ENCODE results near the gene PLA2R1. TPM values are rescaled to one million over a fixed set of nuclear protein-coding genes. Genes with fewer than 3 reads are reported as not detected.
A peak's percentile ranks its signal among the peaks of the same experiment; 100 is the strongest.

The PLA2R1 gene
- polyA plus RNA-seq, 2 of the 4 experiments (the other 2 are of a cell fraction) = 3.3 to 6.8 TPM

- WGBS (ENCODE audit: missing lambda C conversion rate) = 77% methylated on average over 2 of the region's 2 CpGs
- ATAC-seq (no peak), FAIRE-seq (no peak), DNase-seq (ENCODE audit: low read depth in 1 of 2, low spot score in 1 of 2) (no peak)
- Histone ChIP-seq H3K4me3 (no peak overlapping the region), H3K9me3 (no peaks in the 10 kb centered on the region), H3K4me2 (no peak overlapping the region), H3K4me1 (no peaks in the 10 kb centered on the region), H3K27ac (no peak overlapping the region)
- CTCF ChIA-PET = interaction anchor here (0.8 to 5.1 kb wide), 6 partner anchors 9 to 83 kb away, joined by 3 to 32 read pairs (median 4); no protein-coding TSS in a partner anchor
- TF ChIP-seq KDM1A (IDR thresholded peaks at IDR 0.05; ENCODE audit: low read depth) = no peak
- TF ChIP-seq ZNF302 (CRISPR knock-in tag; IDR thresholded peaks at IDR 0.05) = no peak
- TF ChIP-seq EHMT2 (IDR thresholded peaks at IDR 0.05; ENCODE audit: low read depth) = no peak
- no peak for TF ChIP-seq BHLHE40 (IDR thresholded peaks at IDR 0.05; ENCODE audit: low read depth, low read length)
- TF ChIP-seq RFX5 (IDR thresholded peaks at IDR 0.05) = no peak
- no peak for TF ChIP-seq MAFK (IDR thresholded peaks at IDR 0.05; ENCODE audit: partially characterized antibody)
- TF ChIP-seq FOXS1 (CRISPR knock-in tag; IDR thresholded peaks at IDR 0.05) = no peak
- TF ChIP-seq ZC3H11A (IDR thresholded peaks at IDR 0.05) = no peak
- TF ChIP-seq MYC (IDR thresholded peaks at IDR 0.05; ENCODE audit: borderline replicate concordance, low read length) = no peak
- no peak for TF ChIP-seq HMGXB4 (CRISPR knock-in tag; IDR thresholded peaks at IDR 0.05; ENCODE audit: borderline replicate concordance)
- no peak for TF ChIP-seq CTCF (IDR thresholded peaks at IDR 0.05)
- no peak for TF ChIP-seq RAD21 (conservative IDR thresholded peaks at IDR 0.05 in 1 of 2, IDR thresholded peaks at IDR 0.05 in 1 of 2)
- TF ChIP-seq EHF (CRISPR knock-in tag; IDR thresholded peaks at IDR 0.05) = no peak
- TF ChIP-seq ZSCAN20 (CRISPR knock-in tag; IDR thresholded peaks at IDR 0.05) = no peak
- TF ChIP-seq CHD4 (IDR thresholded peaks at IDR 0.05; ENCODE audit: borderline replicate concordance) = no peak
- no peak for TF ChIP-seq CEBPB (IDR thresholded peaks at IDR 0.05)
- TF ChIP-seq NR3C1 (IDR thresholded peaks at IDR 0.05) = no peak
- no peak for TF ChIP-seq JUNB (IDR thresholded peaks at IDR 0.05)
- POLR2A ChIA-PET = no interaction called here
Measured at GRCh38 chr2:159922563-159922962, 139.9 kb downstream of the PLA2R1 start.

GRCh38 chr2:159921752-159922404 lies 140.5 kb downstream of the PLA2R1 start:
- H3K4me1 ChIP-seq = no peaks in the 10 kb centered on the region
- CTCF ChIA-PET = interaction anchor here (0.7 to 5.1 kb wide), 12 partner anchors 10 to 725 kb away, joined by 3 to 32 read pairs (median 4); partner anchors contain the start of gene PLA2R1
- 23% methylated on average over 16 of the region's 17 CpGs for WGBS (ENCODE audit: missing lambda C conversion rate)
- POLR2A ChIA-PET = no interaction called here
- FAIRE-seq (no peak), DNase-seq (ENCODE audit: low read depth in 1 of 2, low spot score in 1 of 2) (peak; percentile 41 to 62), ATAC-seq (peak; percentile 95 to 99)
- H3K9me3 ChIP-seq = no peaks in the 10 kb centered on the region
- H3K4me3 ChIP-seq = no peak overlapping the region
- peak overlapping the region; percentile 61 for H3K4me2 ChIP-seq
- no peak overlapping the region for H3K27ac ChIP-seq
- TF ChIP-seq BCL3 (IDR thresholded peaks at IDR 0.05) (no peak), REST (IDR thresholded peaks at IDR 0.05) (no peak), NFE2L2 (conservative IDR thresholded peaks at IDR 0.05; ENCODE audit: low read length) (no peak), RCOR1 (IDR thresholded peaks at IDR 0.05; ENCODE audit: low read depth, low read length) (no peak), HOXB5 (CRISPR knock-in tag; IDR thresholded peaks at IDR 0.05) (no peak), TP53 (CRISPR knock-in tag; IDR thresholded peaks at IDR 0.05) (no peak), SMC3 (IDR thresholded peaks at IDR 0.05) (peak; percentile 57), SREBF2 (IDR thresholded peaks at IDR 0.05) (no peak), CTCF (IDR thresholded peaks at IDR 0.05) (peak; percentile 46), HEYL (CRISPR knock-in tag; IDR thresholded peaks at IDR 0.05) (no peak), RAD21 (conservative IDR thresholded peaks at IDR 0.05 in 1 of 2, IDR thresholded peaks at IDR 0.05 in 1 of 2) (peak; percentile 42 to 61; a peak in 4 of 5 replicates)

Measured in A549 (cell line).